ENCODE measurements around the gene CERT1. TPM values are rescaled to one million over a fixed set of nuclear protein-coding genes. Genes with fewer than 3 reads are reported as not detected.

CERT1 gene
- total RNA-seq, 1 donor: 50.3 TPM

GRCh38 chr5:75553358-75553757, 41.9 kb upstream of the CERT1 start:
- peaks cover 12% of the 10 kb centered on the region for H3K79me2 ChIP-seq (ENCODE audit: insufficient read depth, low read length)
- no peak overlapping the region for H2AFZ ChIP-seq (ENCODE audit: low read length)
- no peaks in the 10 kb centered on the region for H3K9me3 ChIP-seq (ENCODE audit: low read depth, low read length)
- H3K27ac ChIP-seq (ENCODE audit: low read depth, low read length): no peak overlapping the region
- no peak overlapping the region for H3K4me3 ChIP-seq (ENCODE audit: insufficient read depth, low read length)
- TF ChIP-seq CTCF (IDR thresholded peaks at IDR 0.05; ENCODE audit: extremely low read depth, low read depth, low read length): no peak
- no peak for DNase-seq (ENCODE audit: insufficient read length, low spot score, missing footprints)
- no peaks in the 10 kb centered on the region for H3K27me3 ChIP-seq (ENCODE audit: insufficient read depth, low read length)
- peaks cover 10% of the 10 kb centered on the region for H3K4me1 ChIP-seq (ENCODE audit: insufficient read depth, low read length)
- no peaks in the 10 kb centered on the region for H4K20me1 ChIP-seq (ENCODE audit: insufficient read depth, low read length)
- H3K36me3 ChIP-seq (ENCODE audit: insufficient read depth, low read length): peaks cover 26% of the 10 kb centered on the region
- H3K4me2 ChIP-seq (ENCODE audit: insufficient read depth, low read length): no peak overlapping the region

- Histone ChIP-seq H3K27me3 (ENCODE audit: insufficient read depth, low read length) (no peaks in the 10 kb centered on the region), H3K36me3 (ENCODE audit: insufficient read depth, low read length) (peaks cover 26% of the 10 kb centered on the region), H3K4me3 (ENCODE audit: insufficient read depth, low read length) (no peak overlapping the region), H3K9me3 (ENCODE audit: low read depth, low read length) (no peaks in the 10 kb centered on the region), H3K4me1 (ENCODE audit: insufficient read depth, low read length) (peaks cover 10% of the 10 kb centered on the region), H3K4me2 (ENCODE audit: insufficient read depth, low read length) (no peak overlapping the region), H4K20me1 (ENCODE audit: insufficient read depth, low read length) (no peaks in the 10 kb centered on the region), H3K27ac (ENCODE audit: low read depth, low read length) (no peak overlapping the region), H2AFZ (ENCODE audit: low read length) (no peak overlapping the region), H3K79me2 (ENCODE audit: insufficient read depth, low read length) (peaks cover 13% of the 10 kb centered on the region)
- no peak for TF ChIP-seq CTCF (IDR thresholded peaks at IDR 0.05; ENCODE audit: extremely low read depth, low read depth, low read length)
- no peak for DNase-seq (ENCODE audit: insufficient read length, low spot score, missing footprints)
Observed at GRCh38 chr5:75552764-75553163, 41.3 kb upstream of the CERT1 start.

- Histone ChIP-seq H3K4me1 (ENCODE audit: insufficient read depth, low read length) (peaks cover 10% of the 10 kb centered on the region), H3K36me3 (ENCODE audit: insufficient read depth, low read length) (peaks cover 26% of the 10 kb centered on the region), H3K9me3 (ENCODE audit: low read depth, low read length) (no peaks in the 10 kb centered on the region), H3K27ac (ENCODE audit: low read depth, low read length) (peak overlapping the region; percentile 13), H3K4me2 (ENCODE audit: insufficient read depth, low read length) (peak overlapping the region; percentile 1), H3K79me2 (ENCODE audit: insufficient read depth, low read length) (peaks cover 17% of the 10 kb centered on the region), H3K27me3 (ENCODE audit: insufficient read depth, low read length) (no peaks in the 10 kb centered on the region), H3K4me3 (ENCODE audit: insufficient read depth, low read length) (no peak overlapping the region), H2AFZ (ENCODE audit: low read length) (no peak overlapping the region), H4K20me1 (ENCODE audit: insufficient read depth, low read length) (no peaks in the 10 kb centered on the region)
- DNase-seq (ENCODE audit: insufficient read length, low spot score, missing footprints): no peak
- TF ChIP-seq CTCF (IDR thresholded peaks at IDR 0.05; ENCODE audit: extremely low read depth, low read depth, low read length): no peak
Observed at GRCh38 chr5:75551471-75551870, 40.0 kb upstream of the CERT1 start.

- Histone ChIP-seq H3K4me2 (ENCODE audit: insufficient read depth, low read length) (no peak overlapping the region), H3K9me3 (ENCODE audit: low read depth, low read length) (no peaks in the 10 kb centered on the region), H4K20me1 (ENCODE audit: insufficient read depth, low read length) (no peaks in the 10 kb centered on the region), H3K27me3 (ENCODE audit: insufficient read depth, low read length) (no peaks in the 10 kb centered on the region), H3K36me3 (ENCODE audit: insufficient read depth, low read length) (peaks cover 26% of the 10 kb centered on the region), H3K4me1 (ENCODE audit: insufficient read depth, low read length) (peaks cover 10% of the 10 kb centered on the region), H3K4me3 (ENCODE audit: insufficient read depth, low read length) (no peak overlapping the region), H2AFZ (ENCODE audit: low read length) (no peak overlapping the region), H3K79me2 (ENCODE audit: insufficient read depth, low read length) (peaks cover 21% of the 10 kb centered on the region), H3K27ac (ENCODE audit: low read depth, low read length) (no peak overlapping the region)
- no peak for TF ChIP-seq CTCF (IDR thresholded peaks at IDR 0.05; ENCODE audit: extremely low read depth, low read depth, low read length)
- DNase-seq (ENCODE audit: insufficient read length, low spot score, missing footprints): no peak
Observed at GRCh38 chr5:75550597-75550996, 39.2 kb upstream of the CERT1 start.
